ENCODE results near the gene MROH2B.

MROH2B gene

DNA sequence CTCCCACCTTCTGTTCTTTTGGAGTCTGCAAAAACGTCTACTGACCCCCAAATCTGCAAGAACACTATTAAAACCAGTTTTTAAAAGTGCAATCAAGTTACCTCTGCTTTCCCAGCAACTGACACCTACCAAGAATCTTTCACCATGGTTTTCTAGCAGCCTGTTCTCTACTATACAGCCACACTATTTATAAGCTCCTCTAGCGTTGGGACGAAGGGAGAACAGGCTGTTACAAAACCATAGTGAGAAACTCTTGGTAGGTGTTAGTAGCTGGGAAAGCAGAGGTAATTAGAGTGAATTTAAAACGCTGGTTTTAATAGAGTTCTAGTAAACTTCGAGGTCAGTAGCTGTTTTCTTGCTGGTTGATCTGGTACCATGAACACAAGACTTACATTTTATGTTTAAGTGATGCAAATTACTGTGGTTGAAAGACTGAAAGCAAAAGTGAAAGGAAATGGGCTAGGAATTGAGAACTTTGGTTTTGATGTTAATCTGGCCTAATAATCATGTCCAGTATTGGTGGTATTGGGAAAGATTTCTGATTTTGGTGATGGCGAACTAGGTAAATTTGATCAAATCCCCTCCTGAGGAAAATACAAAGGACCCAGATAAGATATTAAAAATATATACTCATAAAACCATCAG is 5.3 kb downstream of the MROH2B start:
- H3K36me3 ChIP-seq (replicated peaks; ENCODE audit: insufficient read depth, low read length): no peaks in the 10 kb centered on the region
- DNase-seq: no peak
- H3K9me2 ChIP-seq (replicated peaks; ENCODE audit: insufficient read depth, low read length): no peaks in the 10 kb centered on the region
- no peaks in the 10 kb centered on the region for H3F3A ChIP-seq (ENCODE audit: insufficient read depth, low read length)
- no peaks in the 10 kb centered on the region for H4K20me1 ChIP-seq (ENCODE audit: insufficient read depth, low read length)
- H3K9ac ChIP-seq (ENCODE audit: low read length): no peak overlapping the region
- H3K4me3 ChIP-seq (ENCODE audit: low read length): no peak overlapping the region
- no peaks in the 10 kb centered on the region for H3K27me3 ChIP-seq (replicated peaks; ENCODE audit: insufficient read depth, low read length)
- no peak overlapping the region for H3K27ac ChIP-seq (ENCODE audit: low read length)
- H3K9me3 ChIP-seq (replicated peaks; ENCODE audit: insufficient read depth, low read length): no peaks in the 10 kb centered on the region
- no peak overlapping the region for H3K4me2 ChIP-seq (ENCODE audit: low read depth, low read length)
- H3K79me2 ChIP-seq (ENCODE audit: low read length): no peaks in the 10 kb centered on the region
- no peak overlapping the region for H2AFZ ChIP-seq (ENCODE audit: low read length)
- TF ChIP-seq EZH2phosphoT487 (IDR thresholded peaks at IDR 0.05; ENCODE audit: low read length): no peak
- no peak for TF ChIP-seq EZH2 (optimal IDR thresholded peaks at IDR 0.05; ENCODE audit: low read depth, low read length)
- TF ChIP-seq, protein P1, sequence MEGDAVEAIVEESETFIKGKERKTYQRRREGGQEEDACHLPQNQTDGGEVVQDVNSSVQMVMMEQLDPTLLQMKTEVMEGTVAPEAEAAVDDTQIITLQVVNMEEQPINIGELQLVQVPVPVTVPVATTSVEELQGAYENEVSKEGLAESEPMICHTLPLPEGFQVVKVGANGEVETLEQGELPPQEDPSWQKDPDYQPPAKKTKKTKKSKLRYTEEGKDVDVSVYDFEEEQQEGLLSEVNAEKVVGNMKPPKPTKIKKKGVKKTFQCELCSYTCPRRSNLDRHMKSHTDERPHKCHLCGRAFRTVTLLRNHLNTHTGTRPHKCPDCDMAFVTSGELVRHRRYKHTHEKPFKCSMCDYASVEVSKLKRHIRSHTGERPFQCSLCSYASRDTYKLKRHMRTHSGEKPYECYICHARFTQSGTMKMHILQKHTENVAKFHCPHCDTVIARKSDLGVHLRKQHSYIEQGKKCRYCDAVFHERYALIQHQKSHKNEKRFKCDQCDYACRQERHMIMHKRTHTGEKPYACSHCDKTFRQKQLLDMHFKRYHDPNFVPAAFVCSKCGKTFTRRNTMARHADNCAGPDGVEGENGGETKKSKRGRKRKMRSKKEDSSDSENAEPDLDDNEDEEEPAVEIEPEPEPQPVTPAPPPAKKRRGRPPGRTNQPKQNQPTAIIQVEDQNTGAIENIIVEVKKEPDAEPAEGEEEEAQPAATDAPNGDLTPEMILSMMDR (IDR thresholded peaks at IDR 0.05; ENCODE audit: low read length): no peak
- no peaks in the 10 kb centered on the region for H3K4me1 ChIP-seq (ENCODE audit: low read length)

DNA sequence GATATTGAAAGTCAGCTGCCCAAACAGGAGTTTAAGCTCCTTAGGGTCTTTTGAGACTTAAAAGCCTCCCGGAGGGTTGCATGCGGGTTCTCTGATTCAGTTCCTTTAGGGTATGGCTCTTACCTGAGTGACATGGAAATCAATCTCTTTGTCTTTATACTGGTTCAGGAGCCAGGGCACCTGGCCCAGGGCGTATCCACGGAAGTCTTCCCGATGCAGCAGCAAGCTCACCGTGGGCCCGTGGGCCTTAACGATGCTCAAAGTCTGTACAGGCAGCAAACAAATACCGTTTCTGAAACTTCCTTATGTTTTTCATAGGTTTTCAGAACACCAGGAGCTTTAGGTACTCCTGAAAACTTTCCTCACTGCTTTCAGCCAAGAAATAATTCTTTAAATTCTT is 13.2 kb downstream of the MROH2B start:
- no peaks in the 10 kb centered on the region for H3F3A ChIP-seq (ENCODE audit: insufficient read depth, low read length)
- no peaks in the 10 kb centered on the region for H3K4me1 ChIP-seq (ENCODE audit: low read length)
- H3K27ac ChIP-seq (ENCODE audit: low read length): no peak overlapping the region
- TF ChIP-seq, protein P1 (IDR thresholded peaks at IDR 0.05; ENCODE audit: low read length): no peak
- TF ChIP-seq EZH2 (optimal IDR thresholded peaks at IDR 0.05; ENCODE audit: low read depth, low read length): no peak
- no peak for TF ChIP-seq EZH2phosphoT487 (IDR thresholded peaks at IDR 0.05; ENCODE audit: low read length)
- no peak for DNase-seq
- no peaks in the 10 kb centered on the region for H3K36me3 ChIP-seq (replicated peaks; ENCODE audit: insufficient read depth, low read length)
- no peaks in the 10 kb centered on the region for H4K20me1 ChIP-seq (ENCODE audit: insufficient read depth, low read length)
- H3K79me2 ChIP-seq (ENCODE audit: low read length): no peaks in the 10 kb centered on the region
- no peak overlapping the region for H3K4me3 ChIP-seq (ENCODE audit: low read length)
- no peak overlapping the region for H3K9ac ChIP-seq (ENCODE audit: low read length)
- H3K9me3 ChIP-seq (replicated peaks; ENCODE audit: insufficient read depth, low read length): no peaks in the 10 kb centered on the region
- no peak overlapping the region for H2AFZ ChIP-seq (ENCODE audit: low read length)
- H3K4me2 ChIP-seq (ENCODE audit: low read depth, low read length): no peak overlapping the region
- H3K27me3 ChIP-seq (replicated peaks; ENCODE audit: insufficient read depth, low read length): no peaks in the 10 kb centered on the region
- no peaks in the 10 kb centered on the region for H3K9me2 ChIP-seq (replicated peaks; ENCODE audit: insufficient read depth, low read length)

DNA sequence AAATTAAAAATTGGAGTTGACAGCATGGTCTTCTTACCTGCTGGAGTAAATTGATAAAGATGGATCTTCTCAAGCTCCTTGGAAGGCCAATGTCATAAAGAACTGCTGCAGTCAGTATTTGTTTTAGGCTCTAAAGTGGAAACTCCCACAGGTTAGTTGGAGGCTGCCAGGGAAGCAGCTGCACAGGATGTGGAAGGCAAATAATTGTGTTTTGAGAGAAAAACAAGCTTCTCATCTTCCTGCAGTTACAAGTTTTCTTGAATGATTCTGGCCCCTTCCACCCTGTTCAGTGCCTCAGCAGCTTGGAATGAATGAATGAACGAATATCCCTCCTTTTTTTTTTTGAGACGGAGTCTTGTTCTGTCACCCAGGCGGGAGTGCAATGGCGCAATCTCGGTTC is 13.9 kb downstream of the MROH2B start:
- no peak for DNase-seq
- no peak overlapping the region for H3K27ac ChIP-seq (ENCODE audit: low read length)
- no peak overlapping the region for H2AFZ ChIP-seq (ENCODE audit: low read length)
- H3K9me2 ChIP-seq (replicated peaks; ENCODE audit: insufficient read depth, low read length): no peaks in the 10 kb centered on the region
- H3K36me3 ChIP-seq (replicated peaks; ENCODE audit: insufficient read depth, low read length): no peaks in the 10 kb centered on the region
- no peak overlapping the region for H3K9ac ChIP-seq (ENCODE audit: low read length)
- no peaks in the 10 kb centered on the region for H4K20me1 ChIP-seq (ENCODE audit: insufficient read depth, low read length)
- no peaks in the 10 kb centered on the region for H3K4me1 ChIP-seq (ENCODE audit: low read length)
- H3F3A ChIP-seq (ENCODE audit: insufficient read depth, low read length): no peaks in the 10 kb centered on the region
- TF ChIP-seq EZH2 (optimal IDR thresholded peaks at IDR 0.05; ENCODE audit: low read depth, low read length): no peak
- TF ChIP-seq, protein P1 (IDR thresholded peaks at IDR 0.05; ENCODE audit: low read length): no peak
- no peak for TF ChIP-seq EZH2phosphoT487 (IDR thresholded peaks at IDR 0.05; ENCODE audit: low read length)
- H3K27me3 ChIP-seq (replicated peaks; ENCODE audit: insufficient read depth, low read length): no peaks in the 10 kb centered on the region
- no peak overlapping the region for H3K4me2 ChIP-seq (ENCODE audit: low read depth, low read length)
- no peaks in the 10 kb centered on the region for H3K9me3 ChIP-seq (replicated peaks; ENCODE audit: insufficient read depth, low read length)
- no peak overlapping the region for H3K4me3 ChIP-seq (ENCODE audit: low read length)
- no peaks in the 10 kb centered on the region for H3K79me2 ChIP-seq (ENCODE audit: low read length)

All from MM.1S (cell line).